DND-41 (cell line): ENCODE measurements around the gene LGR4.

Source experiments
- EZH2 ChIP-seq: IDR thresholded peaks from 3 replicates; pipeline ENCODE4 v1.6.1; 2012; ENCODE audit warnings: borderline replicate concordance, low read depth, mild to moderate bottlenecking, moderate library complexity, low read length, inconsistent platforms; ENCODE audit not compliant: severe bottlenecking
- TF ChIP-seq, protein P1 (sequence below): IDR thresholded peaks from 2 replicates; pipeline ENCODE4 v1.5.1; 2012; ENCODE audit warnings: borderline replicate concordance, low read length, moderate library complexity, mild to moderate bottlenecking; ENCODE audit not compliant: poor library complexity, severe bottlenecking; ENCODE audit errors: extremely low read depth

DNA sequence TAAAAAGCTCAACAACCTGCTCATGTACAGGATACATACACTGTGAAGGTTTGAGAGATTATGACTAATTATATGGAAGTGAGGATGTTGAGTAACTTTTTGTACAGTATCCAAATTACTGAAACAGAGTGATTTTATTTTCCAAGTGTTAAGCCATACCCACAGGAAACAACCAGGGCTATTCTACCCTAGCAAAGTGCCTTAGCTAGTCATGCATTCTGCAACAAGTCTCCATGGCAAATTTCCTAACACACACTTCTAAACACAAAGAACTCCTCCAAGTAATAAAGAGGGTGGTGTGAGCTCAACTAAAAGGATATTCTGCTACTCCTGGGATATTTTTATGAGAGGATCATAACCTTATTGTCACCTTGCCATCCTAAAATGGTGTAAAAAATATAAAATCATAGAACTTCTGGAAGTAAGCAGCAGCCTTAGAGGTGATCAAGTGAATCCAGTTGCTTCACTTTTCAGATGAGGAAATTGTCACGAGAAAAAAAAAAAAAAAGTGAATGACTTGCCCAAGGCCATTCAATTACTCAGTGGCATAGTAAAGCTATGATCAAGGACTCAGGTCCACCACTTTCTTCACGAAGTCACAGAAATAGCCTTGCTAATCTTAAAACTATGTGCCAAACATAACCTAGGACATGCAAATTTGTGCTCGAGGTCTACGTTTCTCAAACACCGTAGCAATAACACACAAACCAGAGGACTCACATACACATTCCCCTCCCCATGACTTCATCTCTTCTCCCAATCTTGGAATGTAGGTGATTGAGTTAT lies 4.2 kb downstream of the LGR4 start:
- TF ChIP-seq, protein P1, sequence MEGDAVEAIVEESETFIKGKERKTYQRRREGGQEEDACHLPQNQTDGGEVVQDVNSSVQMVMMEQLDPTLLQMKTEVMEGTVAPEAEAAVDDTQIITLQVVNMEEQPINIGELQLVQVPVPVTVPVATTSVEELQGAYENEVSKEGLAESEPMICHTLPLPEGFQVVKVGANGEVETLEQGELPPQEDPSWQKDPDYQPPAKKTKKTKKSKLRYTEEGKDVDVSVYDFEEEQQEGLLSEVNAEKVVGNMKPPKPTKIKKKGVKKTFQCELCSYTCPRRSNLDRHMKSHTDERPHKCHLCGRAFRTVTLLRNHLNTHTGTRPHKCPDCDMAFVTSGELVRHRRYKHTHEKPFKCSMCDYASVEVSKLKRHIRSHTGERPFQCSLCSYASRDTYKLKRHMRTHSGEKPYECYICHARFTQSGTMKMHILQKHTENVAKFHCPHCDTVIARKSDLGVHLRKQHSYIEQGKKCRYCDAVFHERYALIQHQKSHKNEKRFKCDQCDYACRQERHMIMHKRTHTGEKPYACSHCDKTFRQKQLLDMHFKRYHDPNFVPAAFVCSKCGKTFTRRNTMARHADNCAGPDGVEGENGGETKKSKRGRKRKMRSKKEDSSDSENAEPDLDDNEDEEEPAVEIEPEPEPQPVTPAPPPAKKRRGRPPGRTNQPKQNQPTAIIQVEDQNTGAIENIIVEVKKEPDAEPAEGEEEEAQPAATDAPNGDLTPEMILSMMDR, result no peak
- TF ChIP-seq EZH2, result no peak
